DMS53 (cell line): ENCODE data around the gene MILR1.
A peak's percentile ranks its signal among the peaks of the same experiment; 100 is the strongest.
"Not testable (repeated sequence)": the region's sequence is repeated elsewhere in the genome, so short reads cannot be mapped to it uniquely, and the experiment has no call there.

Experiments used
- DNase-seq: peaks from one replicate; lab custom pipeline; 2025; lab: John Stamatoyannopoulos, UW

Gene MILR1, protein sequence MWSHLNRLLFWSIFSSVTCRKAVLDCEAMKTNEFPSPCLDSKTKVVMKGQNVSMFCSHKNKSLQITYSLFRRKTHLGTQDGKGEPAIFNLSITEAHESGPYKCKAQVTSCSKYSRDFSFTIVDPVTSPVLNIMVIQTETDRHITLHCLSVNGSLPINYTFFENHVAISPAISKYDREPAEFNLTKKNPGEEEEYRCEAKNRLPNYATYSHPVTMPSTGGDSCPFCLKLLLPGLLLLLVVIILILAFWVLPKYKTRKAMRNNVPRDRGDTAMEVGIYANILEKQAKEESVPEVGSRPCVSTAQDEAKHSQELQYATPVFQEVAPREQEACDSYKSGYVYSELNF

DNA sequence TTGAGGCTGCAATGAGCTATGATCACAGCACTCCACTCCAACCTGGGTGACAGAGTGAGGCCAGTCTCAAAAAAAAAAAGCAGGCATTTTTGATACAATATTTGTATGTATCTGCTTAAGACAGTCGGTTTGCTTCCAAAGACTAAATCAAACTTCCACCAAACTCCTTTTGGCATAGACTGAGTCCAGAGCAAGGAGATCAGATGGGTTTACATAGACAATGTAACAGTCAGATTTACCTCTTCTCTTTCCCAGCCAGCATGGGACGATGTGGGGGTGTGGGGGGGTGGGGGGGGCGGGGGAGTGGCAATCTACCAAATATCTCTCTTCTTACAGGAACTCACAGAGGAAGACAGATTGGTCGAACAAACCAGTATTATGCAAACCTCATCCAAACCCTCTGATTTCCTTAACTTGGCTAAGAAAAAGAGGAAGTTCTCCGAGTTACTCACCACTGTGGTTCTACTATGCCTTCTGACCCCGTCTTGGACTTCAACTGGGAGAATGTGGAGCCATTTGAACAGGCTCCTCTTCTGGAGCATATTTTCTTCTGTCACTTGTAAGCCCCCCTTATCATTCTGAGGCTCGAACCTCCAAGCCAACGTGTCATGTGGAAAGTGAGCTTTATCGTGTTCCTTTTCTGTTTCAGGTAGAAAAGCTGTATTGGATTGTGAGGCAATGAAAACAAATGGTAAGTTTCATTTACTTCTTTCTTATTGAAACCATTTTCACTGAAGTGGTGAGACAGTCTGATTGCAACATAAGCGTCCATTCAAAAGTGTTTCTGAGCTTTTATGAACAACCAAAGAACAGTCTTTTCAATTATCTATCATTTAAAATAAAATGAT lies at the start of gene MILR1:
Gene MILR1 (plus strand): TSS at position 451 of the 848 bp plus-strand sequence. CDS start 54 bp downstream, at position 505.
- DNase-seq: no peak

DNA sequence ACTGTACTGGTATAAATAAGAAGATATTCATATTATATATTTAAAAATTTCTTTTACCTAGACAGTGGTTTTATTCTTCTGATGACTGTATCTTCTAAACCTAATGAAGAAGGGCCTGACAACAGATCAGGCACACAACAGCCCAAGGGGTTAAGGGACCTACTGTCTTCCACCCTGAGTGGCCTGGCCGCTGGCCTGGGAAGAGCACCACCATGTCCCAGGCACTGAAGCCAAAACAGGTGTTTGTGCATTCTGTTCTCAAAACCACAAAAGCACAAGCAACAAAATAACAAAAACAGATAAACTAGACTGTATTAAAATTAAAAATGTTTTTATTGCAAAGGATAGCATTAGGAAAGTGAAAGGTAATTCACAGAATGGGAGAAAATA lies 49.2 kb upstream of the MILR1 start:
- no peak for DNase-seq

DNA sequence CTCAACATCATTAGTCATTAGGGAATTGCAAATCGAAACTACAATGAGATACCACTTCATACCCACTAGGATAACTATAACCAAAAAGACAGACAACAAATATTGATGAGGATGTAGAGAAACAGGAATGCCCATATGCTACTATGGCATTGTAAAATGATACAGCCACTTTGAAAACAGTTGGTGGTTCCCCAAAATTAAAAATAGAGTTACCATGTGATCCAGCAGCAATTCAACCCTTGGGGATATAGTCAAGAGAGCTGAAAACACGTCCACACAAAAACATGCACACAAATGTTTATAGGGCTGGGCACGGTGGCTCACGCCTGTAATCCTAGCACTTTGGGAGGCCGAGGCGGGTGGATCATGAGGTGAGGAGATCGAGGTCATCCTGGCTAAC lies 48.3 kb upstream of the MILR1 start:
- DNase-seq: no peak

DNA sequence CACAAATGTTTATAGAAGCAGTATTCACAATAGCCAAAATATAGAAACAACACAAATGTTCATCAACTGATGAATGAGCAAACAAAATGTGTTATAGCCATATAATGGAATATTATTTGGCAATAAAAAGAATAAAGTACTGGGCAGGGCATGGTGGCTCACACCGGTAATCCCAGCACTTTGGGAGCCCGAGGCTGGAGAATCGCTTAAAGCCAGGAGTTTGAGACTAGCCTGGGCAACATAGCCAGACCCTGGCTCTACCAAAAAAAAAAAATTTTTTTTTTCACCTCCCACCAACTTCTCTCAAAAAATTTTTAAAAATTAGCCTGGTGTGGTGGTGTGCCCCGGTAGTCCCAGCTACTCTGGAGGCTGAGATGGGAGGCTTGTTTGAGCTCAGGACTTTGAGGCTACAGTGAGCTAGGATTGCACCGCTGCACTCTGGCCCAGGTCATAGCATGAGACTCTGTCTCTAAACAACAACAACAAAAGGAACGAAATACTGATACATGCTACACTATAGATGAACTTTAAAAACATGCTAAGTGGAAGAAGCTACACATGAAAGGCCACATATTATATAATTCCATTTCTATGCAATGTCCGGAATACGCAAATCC lies 47.6 kb upstream of the MILR1 start:
- DNase-seq: no peak

DNA sequence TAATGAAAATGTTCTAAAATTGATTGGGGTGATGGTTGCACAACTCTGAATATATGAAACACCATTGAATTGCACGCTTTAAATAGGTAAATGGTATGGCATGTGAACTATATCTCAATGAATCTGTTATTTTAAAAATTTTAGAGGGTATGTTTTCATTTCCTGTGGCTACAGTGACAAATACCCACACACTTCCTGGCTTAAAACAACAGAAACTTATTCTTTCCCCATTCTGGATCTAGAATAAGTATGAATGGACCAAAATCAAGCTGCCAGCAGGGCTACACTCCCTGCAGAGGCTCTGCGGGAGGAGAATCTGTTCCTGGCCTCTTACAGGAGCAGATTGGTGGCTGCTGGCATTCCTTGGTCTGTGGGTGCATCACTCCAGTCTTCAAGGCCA lies 47.0 kb upstream of the MILR1 start:
- DNase-seq: no peak

DNA sequence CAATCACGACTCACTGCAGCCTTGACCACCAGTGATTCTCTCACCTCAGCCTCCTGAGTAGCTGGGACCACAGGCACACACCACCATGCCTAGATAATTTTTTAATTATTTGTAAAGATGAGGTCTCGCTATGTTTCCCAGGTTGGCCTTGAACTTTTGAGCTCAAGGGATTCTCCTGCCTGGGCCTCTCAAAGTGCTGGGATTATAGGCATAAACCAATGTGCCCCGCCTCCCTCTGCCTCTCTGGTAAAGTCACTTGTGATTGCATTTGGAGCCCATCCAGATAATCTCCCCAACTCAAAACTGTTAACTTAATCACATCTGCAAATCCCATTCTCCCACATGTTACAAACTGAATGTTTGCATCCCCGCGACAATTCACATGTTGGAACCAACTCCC lies 46.4 kb upstream of the MILR1 start:
- DNase-seq: no peak

DNA sequence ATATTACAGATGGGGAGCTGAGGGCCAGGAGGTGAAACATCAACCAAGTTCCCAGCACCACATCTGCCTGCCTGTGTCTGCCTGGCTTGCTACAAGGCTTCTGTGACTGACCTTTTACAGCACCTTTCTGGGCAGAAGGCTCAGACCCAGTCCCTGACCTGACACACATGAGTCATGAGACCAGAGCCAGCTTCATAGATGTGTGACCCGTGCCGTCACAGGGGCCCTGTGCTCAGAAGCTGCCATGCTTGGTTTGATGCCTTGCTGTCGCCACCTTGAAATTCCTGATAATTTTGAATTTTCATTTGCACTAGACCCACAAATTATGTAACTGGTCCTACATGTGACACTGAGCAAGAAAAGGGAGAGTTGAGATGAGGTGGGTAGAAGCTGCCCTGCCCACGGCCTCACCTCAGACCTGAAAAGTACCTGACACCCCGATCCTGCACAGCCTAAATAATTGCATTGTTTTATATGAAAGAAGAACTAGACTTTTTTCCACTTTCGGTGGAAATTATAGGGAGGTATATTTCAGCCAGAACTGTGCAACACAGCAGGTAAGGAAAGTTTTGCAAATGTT lies 44.9 kb upstream of the MILR1 start:
- no peak for DNase-seq

DNA sequence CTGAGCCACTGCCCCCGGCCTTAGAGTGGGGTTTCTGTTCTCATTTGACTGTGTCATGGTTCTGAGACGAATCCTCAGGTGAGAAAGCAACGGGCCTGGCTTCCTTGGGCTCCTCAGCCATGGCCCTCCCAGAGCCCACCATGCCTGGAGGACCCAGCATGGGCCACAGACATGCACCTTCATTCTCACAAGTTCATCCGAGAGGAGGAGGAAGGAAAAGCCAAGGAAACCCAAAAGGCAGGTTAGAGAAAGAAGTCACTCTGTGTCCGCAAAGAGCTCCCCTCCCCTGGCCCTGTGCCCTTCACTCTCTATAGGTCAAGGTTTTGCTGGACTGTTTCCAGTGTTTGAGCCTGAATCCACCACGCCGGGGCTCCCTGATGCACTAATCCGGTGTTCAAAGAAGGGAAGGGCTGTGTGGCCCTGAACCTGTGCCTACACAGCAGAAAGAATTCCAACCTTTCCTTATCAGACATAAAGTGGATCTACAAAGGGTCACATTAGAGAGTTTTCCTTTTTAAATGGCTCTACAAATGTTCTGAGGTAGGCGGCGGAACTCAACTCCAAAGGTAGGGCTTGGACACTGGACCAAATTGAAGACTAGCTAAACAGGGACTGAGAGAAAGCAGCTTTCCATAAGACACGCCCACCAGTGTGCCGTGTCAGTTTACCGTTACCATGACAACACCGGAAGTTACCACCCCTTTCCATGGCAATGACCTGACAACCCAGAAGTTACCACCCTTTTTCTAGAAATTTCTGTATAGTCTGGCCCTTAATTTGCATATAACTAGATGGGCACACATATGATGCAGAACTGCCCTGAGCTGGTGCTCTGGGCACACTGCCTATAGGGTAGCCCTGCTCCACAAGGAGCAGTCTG lies 42.4 kb upstream of the MILR1 start:
- peak; percentile 36 for DNase-seq

DNA sequence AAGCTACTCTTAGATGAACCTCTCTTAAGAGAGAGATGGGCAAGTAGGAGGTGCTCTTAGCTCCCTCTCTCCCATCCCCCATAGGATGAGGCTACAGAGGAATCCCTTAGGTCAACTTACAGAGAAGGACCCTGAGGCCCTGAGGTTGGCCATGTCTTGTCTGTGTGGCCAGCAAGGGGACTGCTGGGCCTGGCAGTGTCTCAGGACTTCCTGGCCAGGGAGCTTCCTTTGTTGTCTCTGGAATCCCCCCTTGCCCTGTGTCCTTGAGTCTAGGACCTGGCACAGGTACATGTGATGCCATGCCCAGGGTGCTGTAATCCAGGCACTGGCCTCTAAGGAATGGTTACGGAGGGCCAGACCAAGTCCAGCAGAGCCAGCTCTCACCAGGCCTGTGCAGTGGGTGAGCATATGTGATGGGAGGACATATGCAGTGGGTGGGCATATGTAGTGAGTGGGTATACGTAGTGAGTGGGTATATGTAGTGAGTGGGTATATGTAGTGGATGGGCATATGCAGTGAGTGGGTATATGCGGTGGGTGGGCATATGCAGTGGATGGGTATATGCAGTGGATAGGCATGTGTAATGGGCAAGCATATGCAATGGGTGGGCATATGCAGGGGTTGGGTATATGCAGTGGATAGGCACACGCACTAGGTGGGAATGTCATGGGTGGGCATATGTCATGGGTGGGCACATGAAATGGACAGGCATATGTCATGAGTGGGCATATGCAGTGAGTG lies 38.0 kb upstream of the MILR1 start:
- DNase-seq: no peak

DNA sequence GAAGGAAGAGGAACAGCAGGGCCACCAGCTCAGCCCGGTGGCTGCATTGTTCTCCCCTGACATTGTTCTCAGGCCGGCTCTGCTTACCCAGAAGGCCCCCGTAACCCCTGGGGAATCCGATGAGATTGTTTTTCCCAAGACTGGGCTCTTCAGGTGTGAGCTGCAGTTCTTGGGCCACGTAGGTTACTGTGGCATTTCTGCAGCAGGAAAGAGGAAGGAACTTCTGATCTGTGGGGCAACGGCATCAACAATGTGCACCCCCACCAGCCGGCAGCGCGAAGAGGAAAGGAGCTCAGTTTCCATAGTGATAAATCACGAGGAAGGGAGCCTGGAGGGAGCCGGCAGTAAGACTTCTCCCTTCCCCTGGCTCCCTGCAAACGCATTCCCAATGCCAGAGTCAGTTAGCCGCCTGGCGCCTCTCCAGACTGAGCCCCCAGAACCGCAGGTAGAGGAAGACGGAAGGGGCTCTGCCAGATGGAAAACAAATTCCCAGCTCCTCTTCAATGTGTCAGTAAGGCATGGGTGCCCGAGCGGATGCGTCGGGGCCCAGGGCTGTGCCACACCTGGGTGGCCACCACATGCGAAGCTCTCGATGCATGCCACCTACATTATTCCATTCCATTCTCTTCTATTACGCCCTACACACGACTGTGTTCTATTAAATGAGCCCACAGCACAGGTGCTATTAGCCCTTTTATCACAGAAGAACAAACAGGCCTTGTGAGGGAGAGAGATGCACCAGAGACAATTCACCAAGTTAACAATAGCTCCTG lies 36.7 kb upstream of the MILR1 start:
- no peak for DNase-seq

DNA sequence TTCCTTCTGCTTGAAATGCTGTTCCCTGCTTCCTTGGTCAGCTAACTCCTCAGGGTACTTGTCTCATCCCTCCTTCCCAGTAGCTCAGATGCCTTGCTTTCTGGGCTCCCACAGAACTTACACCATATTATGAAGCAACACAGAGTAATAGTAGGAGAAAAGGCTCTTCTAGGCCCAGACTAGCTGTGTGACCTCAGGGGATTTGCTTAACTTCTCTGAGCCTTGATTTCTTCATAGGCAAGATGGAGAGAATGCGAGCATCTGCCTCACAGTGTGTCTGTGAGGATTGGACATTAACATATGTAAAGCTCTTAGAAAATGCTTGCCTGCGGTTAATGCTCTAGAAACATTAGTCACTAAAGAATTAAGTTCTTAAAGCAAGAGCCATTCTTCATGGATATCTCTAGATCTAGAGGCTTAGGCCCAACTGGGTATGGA lies 36.0 kb upstream of the MILR1 start:
- no peak for DNase-seq

DNA sequence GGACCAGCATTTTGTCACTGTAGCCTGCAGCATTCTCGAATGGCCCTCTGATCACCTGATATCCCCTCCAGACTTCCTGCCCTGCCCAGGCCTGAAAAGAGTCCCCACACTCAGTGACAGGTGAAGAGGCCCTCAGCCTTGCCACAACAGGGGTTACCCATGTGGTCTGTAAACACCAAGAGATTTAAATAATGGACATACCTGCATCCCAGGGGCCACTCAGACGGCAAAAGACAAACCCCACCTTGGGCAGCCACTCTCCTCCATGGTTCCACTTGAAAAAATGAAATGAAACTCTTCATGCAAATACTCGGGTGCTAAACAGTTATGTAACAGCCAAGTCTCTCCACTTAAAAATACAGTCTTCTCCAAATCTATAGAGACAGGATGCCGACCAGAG lies 35.4 kb upstream of the MILR1 start:
- DNase-seq: no peak

DNA sequence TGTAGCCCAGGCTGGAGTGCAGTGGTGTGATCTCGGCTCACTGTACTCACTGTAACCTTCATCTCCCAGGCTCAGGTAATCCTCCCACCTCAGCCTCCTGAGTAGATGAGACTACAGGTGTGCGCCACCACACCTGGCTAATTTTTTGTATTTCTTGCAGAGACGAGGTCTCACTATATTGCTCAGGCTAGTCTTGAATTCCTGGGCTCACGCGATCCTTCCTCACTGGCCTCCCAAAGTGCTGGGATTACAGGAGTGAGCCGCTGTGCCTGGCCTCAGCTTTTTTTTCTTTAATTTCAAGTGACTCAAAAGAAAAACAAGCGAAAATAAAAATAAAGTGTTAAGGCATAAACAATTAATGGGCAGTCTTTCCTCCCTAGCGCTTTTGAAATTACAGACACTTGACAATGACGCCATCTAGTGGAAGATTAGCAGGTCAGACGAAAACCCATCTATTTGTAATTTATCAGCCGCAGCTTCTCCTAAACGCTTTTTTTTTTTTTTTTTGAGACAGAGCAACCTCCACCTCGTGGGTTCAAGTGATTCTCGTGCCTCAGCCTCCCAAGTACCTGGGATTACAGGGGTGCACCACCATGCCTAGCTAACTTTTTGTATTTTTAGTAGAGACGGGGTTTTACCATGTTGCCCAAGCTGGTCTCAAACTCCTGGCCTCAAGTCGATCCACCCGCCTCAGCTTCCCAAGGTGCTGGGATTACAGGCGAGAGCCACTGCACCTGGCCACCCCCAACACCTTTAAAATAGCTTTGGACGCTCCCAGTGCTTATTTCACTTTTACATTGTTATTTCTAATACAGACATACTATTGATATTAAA lies 30.2 kb upstream of the MILR1 start:
- peak; percentile 68 for DNase-seq

DNA sequence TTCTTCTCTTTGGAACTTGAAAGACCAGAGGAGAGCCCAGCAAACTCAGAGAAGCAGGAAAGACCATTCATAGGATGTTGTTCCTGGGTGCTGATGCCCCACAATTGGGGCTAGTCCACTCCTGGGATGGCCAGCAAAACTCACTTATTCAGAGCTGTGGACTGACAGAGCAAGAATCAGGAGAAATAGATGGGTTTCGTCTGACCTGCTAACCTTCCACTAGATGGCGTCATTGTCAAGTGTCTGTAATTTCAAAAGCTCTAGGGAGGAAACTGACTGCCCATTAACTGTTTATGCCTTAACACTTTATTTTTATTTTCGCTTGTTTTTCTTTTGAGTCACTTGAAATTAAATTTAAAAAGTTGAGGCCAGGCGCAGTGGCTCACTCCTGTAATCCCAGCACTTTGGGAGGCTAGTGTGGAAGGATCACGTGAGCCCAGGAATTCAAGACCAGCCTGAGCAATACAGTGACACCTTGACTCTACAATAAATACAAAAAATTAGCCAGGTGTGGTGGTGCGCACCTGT lies 28.7 kb upstream of the MILR1 start:
- peak; percentile 76 for DNase-seq

DNA sequence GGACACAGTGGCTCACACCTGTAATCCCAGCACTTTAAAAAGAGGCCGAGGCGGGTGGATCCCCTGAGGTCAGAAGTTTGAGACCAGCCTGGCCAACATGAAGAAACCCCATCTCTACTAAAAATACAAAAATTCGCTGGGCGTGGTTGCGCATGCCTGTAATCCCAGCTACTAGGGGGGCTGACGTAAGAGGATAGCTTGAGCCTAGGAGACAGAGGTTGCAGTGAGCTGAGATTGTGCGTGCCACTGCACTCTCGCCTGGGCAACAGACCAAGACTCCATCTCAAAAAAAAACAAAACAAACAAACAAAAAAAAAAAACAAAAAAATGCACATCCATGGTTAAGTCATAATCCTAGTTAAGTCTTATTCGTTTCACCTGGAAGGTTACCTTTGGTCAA lies 26.8 kb upstream of the MILR1 start:
- DNase-seq: not testable (repeated sequence)

DNA sequence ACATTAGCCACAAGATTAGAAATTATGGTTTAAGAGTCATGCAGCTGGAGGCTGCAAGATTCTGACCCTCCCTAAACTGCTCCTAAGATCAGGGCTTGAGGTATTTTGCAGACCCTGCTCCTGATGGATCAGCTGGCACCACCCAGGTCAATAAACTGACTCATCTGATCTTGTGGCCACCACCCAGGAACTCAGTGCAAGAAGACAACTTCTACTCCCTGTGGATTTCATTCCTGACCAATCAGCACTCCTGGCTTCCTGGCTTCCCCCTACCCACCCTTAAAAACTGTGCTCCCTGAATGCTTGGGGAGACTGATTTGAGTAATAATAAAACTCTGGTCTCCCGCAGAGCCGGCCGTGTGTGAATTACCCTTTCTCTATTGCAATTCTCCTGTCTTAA lies 25.0 kb upstream of the MILR1 start:
- DNase-seq: no peak

DNA sequence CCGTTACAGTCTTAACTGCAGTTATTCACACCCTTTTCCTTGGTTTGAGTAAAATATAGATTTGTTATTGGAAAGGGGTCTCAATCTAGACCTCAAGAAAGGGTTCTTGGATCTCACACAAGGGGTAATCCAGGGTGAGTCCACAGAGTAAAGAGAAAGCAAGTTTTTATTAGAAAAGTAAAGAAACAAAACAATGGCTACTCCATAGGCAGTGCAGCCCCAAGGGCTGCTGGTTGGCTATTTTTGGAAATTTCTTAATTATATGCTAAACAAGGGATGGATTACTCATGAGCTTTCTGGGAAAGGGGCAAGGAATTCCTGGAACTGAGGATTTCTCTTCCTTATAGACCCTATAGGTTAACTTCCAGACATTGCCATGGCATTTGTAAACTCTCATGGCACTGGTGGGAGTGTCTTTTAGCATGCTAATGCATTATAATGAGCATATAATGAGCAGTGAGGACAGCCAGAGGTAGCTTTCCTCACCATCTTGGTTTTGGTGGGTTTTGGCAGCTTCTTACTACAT lies 24.5 kb upstream of the MILR1 start:
- no peak for DNase-seq

DNA sequence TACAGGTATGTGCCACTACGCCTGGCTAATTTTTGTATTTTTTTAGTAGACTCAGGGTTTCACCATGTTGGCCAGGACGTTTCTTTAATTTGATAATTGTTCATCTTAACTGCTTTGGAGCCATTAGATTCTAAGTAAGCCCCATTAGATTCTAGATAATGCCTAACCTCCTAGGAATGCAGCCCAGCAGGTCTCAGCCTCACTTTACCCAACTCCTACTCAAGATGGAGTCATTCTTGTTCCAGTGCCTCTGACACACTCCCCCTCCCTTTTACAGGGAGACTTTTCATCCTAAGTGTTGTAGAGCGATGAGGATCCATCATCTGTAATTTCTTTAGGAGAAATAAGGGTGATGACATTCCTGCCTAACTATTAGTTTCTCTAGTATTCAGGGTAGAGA lies 23.7 kb upstream of the MILR1 start:
- no peak for DNase-seq

DNA sequence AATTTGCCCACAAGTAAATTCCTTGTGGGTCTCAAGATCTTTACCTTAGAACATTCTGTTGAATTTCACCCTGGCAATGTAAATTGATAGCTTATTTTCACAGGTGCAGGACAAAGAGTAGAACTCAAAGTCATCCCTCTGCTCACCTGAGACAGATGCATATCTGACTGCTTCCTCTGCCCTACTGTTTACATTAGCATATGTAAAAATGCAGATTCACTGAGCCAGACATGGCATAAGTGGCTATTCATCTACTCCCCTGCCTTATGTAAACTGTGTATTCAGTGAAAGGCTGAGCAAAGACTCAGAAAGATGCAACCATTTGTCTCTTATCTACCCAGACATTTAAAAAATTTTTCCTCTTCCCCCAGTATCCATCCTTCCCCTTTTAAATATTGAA lies 22.3 kb upstream of the MILR1 start:
- DNase-seq: peak; percentile 38
